WTC11 (cell line): ENCODE measurements around the gene PPP1R18. TPM values are rescaled to one million over a fixed set of nuclear protein-coding genes. Genes with fewer than 3 reads are reported as not detected.

ENCODE experiments used
- ATAC-seq: fragments of 200-7000 bp; cut with Tn5 transposase; 2 replicates; pipeline ENCODE4 v1.10.0; 2021; ENCODE audit warnings: mild to moderate bottlenecking, moderate library complexity
- CTCF ChIA-PET: fragments of 300-600 bp; sonication (Branson Sonifier 250); formaldehyde crosslinking; loops from one replicate; lab custom pipeline; 2021; ENCODE audit warnings: antibody characterized with exemption; lab: Charles Lee
- POLR2A ChIA-PET: fragments of 350-600 bp; sonication (Branson Sonifier 250); formaldehyde crosslinking; loops from one replicate; lab custom pipeline; 2021; ENCODE audit warnings: antibody characterized with exemption; lab: Charles Lee
- DNase-seq: peaks from one replicate; pipeline ENCODE4 v3.0.0; 2021; ENCODE audit warnings: low spot score
- H3K27ac Mint-ChIP-seq: 2 replicates; pipeline ENCODE4 v1.8.0; 2021; ENCODE audit warnings: mixed read lengths
- H3K27me3 Mint-ChIP-seq: 2 replicates; pipeline ENCODE4 v1.8.0; 2021; ENCODE audit warnings: low read depth, mild to moderate bottlenecking, moderate library complexity, mixed read lengths
- H3K36me3 Mint-ChIP-seq: 2 replicates; pipeline ENCODE4 v1.8.0; 2021; ENCODE audit warnings: mixed read lengths
- H3K4me1 Mint-ChIP-seq: 2 replicates; pipeline ENCODE4 v1.8.0; 2022; ENCODE audit warnings: mixed read lengths
- H3K4me3 Mint-ChIP-seq: 2 replicates; pipeline ENCODE4 v1.8.0; 2021; ENCODE audit warnings: mild to moderate bottlenecking, moderate library complexity, mixed read lengths
- H3K9me3 Mint-ChIP-seq: 2 replicates; pipeline ENCODE4 v1.8.0; 2021; ENCODE audit warnings: mixed read lengths
- NFATC4 ChIP-seq: fragments of 250-450 bp; sonication (Bioruptor Pico); IDR thresholded peaks from 2 replicates; pipeline ENCODE4 v1.9.0; 2021; ENCODE audit warnings: mild to moderate bottlenecking
- NFE2L1 ChIP-seq: sonication (generic); formaldehyde crosslinking; IDR thresholded peaks from 2 replicates; pipeline ENCODE4 v1.8.1; 2023; ENCODE audit warnings: missing genetic modification reagents
- PRRX2 ChIP-seq: fragments of 250-450 bp; sonication (Bioruptor Pico); IDR thresholded peaks from 2 replicates; pipeline ENCODE4 v1.8.0; 2021; ENCODE audit warnings: mild to moderate bottlenecking
- ZNF416 ChIP-seq: fragments of 250-450 bp; sonication (Bioruptor Pico); IDR thresholded peaks from 2 replicates; pipeline ENCODE4 v1.9.0; 2021; ENCODE audit warnings: mild to moderate bottlenecking, inconsistent platforms
- ZNF671 ChIP-seq: fragments of 250-450 bp; sonication (Bioruptor Pico); IDR thresholded peaks from 2 replicates; pipeline ENCODE4 v1.8.0; 2021; ENCODE audit warnings: mild to moderate bottlenecking
- total RNA-seq: library from RNA; stranded (reverse); gene quantifications from 3 replicates; pipeline ENCODE4 v1.2.3, GENCODE V29; 2021
- TF ChIP-seq, protein P1 (sequence below): sonication (generic); formaldehyde crosslinking; IDR thresholded peaks from 2 replicates; pipeline ENCODE4 v1.8.1; 2022; ENCODE audit warnings: missing genetic modification reagents, borderline replicate concordance
- TF ChIP-seq, protein P2 (sequence below): sonication (generic); formaldehyde crosslinking; IDR thresholded peaks from 2 replicates; pipeline ENCODE4 v1.8.1; 2022; ENCODE audit warnings: mild to moderate bottlenecking, moderate library complexity, missing genetic modification reagents
- TF ChIP-seq, protein P3 (sequence below): fragments of 250-450 bp; sonication (Bioruptor Pico); IDR thresholded peaks from 2 replicates; pipeline ENCODE4 v1.8.0; 2021; ENCODE audit warnings: mild to moderate bottlenecking
- TF ChIP-seq, protein P4 (sequence below): fragments of 250-450 bp; sonication (Bioruptor Pico); IDR thresholded peaks from 2 replicates; pipeline ENCODE4 v1.9.0; 2021; ENCODE audit warnings: mild to moderate bottlenecking, borderline replicate concordance
- TF ChIP-seq, protein P5 (sequence below): fragments of 250-450 bp; sonication (Bioruptor Pico); conservative IDR thresholded peaks from 2 replicates; pipeline ENCODE4 v1.9.0; 2021; ENCODE audit warnings: mild to moderate bottlenecking
- TF ChIP-seq, protein P6 (sequence below): fragments of 250-450 bp; sonication (Bioruptor Pico); IDR thresholded peaks from 2 replicates; pipeline ENCODE4 v1.9.0; 2021; ENCODE audit warnings: mild to moderate bottlenecking
- TF ChIP-seq, protein P7 (sequence below): sonication (generic); formaldehyde crosslinking; IDR thresholded peaks from 2 replicates; pipeline ENCODE4 v1.8.1; 2023; ENCODE audit warnings: mild to moderate bottlenecking, moderate library complexity, missing genetic modification reagents

PPP1R18 gene
- total RNA-seq, 1 experiment from 2014 or later, result 36.5 TPM

DNA sequence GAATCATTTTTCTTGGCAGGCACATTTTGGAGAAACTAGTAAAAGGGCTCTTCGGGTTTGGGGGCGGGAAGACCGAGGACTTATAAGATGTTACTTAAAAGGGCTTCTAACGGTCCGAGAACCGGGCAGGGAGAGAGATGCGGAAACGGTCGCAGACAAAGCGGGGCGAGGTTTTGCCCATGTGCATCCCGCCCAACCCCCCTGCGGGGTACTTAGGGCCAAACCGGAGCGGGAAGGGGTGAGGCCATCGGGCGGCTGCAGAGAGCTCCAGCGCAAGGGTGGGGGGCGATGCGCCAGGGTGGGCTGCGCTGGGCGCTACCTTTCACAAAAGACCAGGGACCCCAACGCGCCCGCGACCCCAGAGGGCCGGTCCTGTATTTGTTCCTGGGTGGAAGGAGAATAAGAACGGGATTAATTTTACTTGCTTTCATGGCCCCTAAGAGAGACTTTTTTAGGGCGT, 34.3 kb upstream of the PPP1R18 start:
- CTCF ChIA-PET, result interaction anchor here (0.6 to 6.0 kb wide), 8 partner anchors 11 to 254 kb away, joined by 3 to 54 read pairs (median 10); partner anchors contain the start of gene DHX16
- peak; percentile 83; the same call in 1 of the 2 replicates for TF ChIP-seq ZNF416 (CRISPR knock-in tag)
- TF ChIP-seq, protein P1, sequence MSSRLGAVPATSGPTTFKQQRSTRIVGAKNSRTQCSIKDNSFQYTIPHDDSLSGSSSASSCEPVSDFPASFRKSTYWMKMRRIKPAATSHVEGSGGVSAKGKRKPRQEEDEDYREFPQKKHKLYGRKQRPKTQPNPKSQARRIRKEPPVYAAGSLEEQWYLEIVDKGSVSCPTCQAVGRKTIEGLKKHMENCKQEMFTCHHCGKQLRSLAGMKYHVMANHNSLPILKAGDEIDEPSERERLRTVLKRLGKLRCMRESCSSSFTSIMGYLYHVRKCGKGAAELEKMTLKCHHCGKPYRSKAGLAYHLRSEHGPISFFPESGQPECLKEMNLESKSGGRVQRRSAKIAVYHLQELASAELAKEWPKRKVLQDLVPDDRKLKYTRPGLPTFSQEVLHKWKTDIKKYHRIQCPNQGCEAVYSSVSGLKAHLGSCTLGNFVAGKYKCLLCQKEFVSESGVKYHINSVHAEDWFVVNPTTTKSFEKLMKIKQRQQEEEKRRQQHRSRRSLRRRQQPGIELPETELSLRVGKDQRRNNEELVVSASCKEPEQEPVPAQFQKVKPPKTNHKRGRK (CRISPR knock-in tag), result no peak
- TF ChIP-seq, protein P2, sequence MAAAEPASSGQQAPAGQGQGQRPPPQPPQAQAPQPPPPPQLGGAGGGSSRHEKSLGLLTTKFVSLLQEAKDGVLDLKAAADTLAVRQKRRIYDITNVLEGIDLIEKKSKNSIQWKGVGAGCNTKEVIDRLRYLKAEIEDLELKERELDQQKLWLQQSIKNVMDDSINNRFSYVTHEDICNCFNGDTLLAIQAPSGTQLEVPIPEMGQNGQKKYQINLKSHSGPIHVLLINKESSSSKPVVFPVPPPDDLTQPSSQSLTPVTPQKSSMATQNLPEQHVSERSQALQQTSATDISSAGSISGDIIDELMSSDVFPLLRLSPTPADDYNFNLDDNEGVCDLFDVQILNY, result no peak
- peak; percentile 84 for TF ChIP-seq NFATC4 (CRISPR knock-in tag)
- peak; percentile 32; the same call in 1 of the 2 replicates for TF ChIP-seq PRRX2 (CRISPR knock-in tag)
- TF ChIP-seq, protein P3, sequence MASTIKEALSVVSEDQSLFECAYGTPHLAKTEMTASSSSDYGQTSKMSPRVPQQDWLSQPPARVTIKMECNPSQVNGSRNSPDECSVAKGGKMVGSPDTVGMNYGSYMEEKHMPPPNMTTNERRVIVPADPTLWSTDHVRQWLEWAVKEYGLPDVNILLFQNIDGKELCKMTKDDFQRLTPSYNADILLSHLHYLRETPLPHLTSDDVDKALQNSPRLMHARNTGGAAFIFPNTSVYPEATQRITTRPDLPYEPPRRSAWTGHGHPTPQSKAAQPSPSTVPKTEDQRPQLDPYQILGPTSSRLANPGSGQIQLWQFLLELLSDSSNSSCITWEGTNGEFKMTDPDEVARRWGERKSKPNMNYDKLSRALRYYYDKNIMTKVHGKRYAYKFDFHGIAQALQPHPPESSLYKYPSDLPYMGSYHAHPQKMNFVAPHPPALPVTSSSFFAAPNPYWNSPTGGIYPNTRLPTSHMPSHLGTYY (CRISPR knock-in tag), result peak; percentile 49; the same call in 1 of the 2 replicates
- TF ChIP-seq NFE2L1 (CRISPR knock-in tag), result no peak
- TF ChIP-seq, protein P4, sequence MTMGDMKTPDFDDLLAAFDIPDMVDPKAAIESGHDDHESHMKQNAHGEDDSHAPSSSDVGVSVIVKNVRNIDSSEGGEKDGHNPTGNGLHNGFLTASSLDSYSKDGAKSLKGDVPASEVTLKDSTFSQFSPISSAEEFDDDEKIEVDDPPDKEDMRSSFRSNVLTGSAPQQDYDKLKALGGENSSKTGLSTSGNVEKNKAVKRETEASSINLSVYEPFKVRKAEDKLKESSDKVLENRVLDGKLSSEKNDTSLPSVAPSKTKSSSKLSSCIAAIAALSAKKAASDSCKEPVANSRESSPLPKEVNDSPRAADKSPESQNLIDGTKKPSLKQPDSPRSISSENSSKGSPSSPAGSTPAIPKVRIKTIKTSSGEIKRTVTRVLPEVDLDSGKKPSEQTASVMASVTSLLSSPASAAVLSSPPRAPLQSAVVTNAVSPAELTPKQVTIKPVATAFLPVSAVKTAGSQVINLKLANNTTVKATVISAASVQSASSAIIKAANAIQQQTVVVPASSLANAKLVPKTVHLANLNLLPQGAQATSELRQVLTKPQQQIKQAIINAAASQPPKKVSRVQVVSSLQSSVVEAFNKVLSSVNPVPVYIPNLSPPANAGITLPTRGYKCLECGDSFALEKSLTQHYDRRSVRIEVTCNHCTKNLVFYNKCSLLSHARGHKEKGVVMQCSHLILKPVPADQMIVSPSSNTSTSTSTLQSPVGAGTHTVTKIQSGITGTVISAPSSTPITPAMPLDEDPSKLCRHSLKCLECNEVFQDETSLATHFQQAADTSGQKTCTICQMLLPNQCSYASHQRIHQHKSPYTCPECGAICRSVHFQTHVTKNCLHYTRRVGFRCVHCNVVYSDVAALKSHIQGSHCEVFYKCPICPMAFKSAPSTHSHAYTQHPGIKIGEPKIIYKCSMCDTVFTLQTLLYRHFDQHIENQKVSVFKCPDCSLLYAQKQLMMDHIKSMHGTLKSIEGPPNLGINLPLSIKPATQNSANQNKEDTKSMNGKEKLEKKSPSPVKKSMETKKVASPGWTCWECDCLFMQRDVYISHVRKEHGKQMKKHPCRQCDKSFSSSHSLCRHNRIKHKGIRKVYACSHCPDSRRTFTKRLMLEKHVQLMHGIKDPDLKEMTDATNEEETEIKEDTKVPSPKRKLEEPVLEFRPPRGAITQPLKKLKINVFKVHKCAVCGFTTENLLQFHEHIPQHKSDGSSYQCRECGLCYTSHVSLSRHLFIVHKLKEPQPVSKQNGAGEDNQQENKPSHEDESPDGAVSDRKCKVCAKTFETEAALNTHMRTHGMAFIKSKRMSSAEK (CRISPR knock-in tag), result 0 out of 2 replicates have a peak, but pooled peaks have one; percentile 8
- TF ChIP-seq, protein P5, sequence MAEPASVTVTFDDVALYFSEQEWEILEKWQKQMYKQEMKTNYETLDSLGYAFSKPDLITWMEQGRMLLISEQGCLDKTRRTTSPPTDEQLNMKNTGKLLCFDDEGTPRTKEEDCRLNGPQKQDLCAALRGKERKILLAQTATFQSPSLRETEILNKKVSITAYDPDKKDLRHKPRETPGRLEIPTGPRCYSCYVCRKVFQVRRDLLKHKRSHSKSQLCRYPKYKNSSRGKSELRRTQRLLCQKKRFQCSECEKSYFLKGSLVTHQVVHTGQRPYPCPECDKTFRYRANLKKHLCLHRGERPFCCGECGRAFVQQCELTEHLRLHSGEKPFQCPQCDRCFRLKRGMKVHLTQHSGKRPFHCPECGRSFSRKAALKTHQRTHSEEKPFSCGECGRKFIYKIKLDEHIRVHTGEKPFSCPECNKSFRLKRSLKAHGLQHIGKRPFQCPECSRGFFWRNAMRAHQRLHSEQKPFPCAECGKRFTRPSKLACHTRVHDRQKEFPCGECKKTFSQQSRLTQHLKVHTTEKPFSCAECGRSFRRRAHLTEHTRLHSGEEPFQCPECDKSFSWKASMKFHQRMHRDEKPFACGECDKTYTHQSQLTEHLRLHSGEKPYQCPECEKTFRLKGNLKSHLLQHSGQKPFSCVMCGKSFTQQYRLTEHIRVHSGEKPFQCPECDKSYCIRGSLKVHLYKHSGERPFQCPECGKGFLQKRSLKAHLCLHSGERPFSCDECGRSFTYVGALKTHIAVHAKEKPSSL (CRISPR knock-in tag), result 0 out of 2 replicates have a peak, but pooled peaks have one; percentile 15
- TF ChIP-seq, protein P6, sequence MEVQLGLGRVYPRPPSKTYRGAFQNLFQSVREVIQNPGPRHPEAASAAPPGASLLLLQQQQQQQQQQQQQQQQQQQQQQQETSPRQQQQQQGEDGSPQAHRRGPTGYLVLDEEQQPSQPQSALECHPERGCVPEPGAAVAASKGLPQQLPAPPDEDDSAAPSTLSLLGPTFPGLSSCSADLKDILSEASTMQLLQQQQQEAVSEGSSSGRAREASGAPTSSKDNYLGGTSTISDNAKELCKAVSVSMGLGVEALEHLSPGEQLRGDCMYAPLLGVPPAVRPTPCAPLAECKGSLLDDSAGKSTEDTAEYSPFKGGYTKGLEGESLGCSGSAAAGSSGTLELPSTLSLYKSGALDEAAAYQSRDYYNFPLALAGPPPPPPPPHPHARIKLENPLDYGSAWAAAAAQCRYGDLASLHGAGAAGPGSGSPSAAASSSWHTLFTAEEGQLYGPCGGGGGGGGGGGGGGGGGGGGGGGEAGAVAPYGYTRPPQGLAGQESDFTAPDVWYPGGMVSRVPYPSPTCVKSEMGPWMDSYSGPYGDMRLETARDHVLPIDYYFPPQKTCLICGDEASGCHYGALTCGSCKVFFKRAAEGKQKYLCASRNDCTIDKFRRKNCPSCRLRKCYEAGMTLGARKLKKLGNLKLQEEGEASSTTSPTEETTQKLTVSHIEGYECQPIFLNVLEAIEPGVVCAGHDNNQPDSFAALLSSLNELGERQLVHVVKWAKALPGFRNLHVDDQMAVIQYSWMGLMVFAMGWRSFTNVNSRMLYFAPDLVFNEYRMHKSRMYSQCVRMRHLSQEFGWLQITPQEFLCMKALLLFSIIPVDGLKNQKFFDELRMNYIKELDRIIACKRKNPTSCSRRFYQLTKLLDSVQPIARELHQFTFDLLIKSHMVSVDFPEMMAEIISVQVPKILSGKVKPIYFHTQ (CRISPR knock-in tag), result peak; percentile 62; the same call in 1 of the 2 replicates
- TF ChIP-seq, protein P7, sequence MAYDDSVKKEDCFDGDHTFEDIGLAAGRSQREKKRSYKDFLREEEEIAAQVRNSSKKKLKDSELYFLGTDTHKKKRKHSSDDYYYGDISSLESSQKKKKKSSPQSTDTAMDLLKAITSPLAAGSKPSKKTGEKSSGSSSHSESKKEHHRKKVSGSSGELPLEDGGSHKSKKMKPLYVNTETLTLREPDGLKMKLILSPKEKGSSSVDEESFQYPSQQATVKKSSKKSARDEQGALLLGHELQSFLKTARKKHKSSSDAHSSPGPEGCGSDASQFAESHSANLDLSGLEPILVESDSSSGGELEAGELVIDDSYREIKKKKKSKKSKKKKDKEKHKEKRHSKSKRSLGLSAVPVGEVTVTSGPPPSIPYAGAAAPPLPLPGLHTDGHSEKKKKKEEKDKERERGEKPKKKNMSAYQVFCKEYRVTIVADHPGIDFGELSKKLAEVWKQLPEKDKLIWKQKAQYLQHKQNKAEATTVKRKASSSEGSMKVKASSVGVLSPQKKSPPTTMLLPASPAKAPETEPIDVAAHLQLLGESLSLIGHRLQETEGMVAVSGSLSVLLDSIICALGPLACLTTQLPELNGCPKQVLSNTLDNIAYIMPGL, result 0 out of 2 replicates have a peak, but pooled peaks have one; percentile 23
- peak; percentile 78 for TF ChIP-seq ZNF671
- Mint-ChIP-seq H3K9me3 (no peaks in the 10 kb centered on the region), H3K4me3 (peak overlapping the region; percentile 99), H3K4me1 (peaks cover 55% of the 10 kb centered on the region), H3K27me3 (no peaks in the 10 kb centered on the region), H3K27ac (peak overlapping the region; percentile 100), H3K36me3 (peaks cover 55% of the 10 kb centered on the region)
- DNase-seq (peak; percentile 54), ATAC-seq (no peak)
- POLR2A ChIA-PET, result interaction anchor here (0.6 to 2.0 kb wide), 8 partner anchors 17 to 106 kb away, joined by 3 to 8 read pairs (median 4); partner anchors contain the start of genes DHX16 and IER3
